GM19468 (cell line): Measurements from ENCODE around the gene SEC16A.

Experiments
- ATAC-seq: cut with Tn5 transposase; IDR thresholded peaks from one replicate; pipeline ENCODE4 v1.9.1; 2021; ENCODE audit warnings: mild to moderate bottlenecking, moderate library complexity, moderate number of reproducible peaks; ENCODE audit not compliant: unreplicated experiment; ENCODE audit errors: extremely low read depth

Gene SEC16A

GRCh38 chr9:136470792-136471469, 11.9 kb downstream of the SEC16A start:
- ATAC-seq, result no peak

GRCh38 chr9:136470356-136470755, 12.5 kb downstream of the SEC16A start:
- no peak for ATAC-seq

DNA sequence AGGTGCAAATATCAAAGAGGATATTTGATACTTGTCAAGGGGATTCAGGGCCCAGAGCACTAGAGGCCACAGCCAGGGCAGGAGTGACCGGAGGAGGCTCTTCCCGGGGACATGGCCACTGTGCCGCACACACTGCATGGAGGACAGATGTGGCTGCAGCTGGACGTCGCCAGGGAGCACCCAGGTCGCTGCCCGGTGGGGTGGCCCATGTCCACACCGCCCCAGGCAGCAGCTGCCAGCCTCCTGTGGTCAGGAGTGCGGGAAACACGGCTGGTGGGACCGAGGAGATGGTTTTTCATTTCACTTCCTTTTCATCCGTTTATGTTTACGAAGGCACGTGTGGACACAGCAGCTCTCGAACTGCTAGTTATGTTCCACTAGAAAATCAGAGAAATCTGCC, 15.1 kb downstream of the SEC16A start:
- no peak for ATAC-seq

DNA sequence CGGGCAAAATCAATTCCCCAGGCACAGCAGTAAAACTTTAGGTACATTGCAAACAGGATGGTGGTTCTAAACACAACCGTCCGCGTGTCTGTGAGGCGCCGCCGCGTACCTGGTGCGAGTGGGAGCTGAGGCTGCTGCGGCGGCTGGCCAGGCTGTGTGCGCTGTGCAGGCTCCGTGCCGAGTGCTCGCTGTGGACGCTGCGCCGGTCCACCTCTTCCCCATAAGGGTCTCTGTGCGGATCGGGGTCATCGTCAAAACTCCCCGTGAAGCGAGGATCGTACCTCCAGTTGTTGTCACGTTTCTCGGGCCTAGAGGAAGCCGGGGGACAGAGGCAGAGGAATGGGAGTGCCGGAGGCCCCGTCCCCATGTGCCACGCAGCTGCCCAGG, 16.7 kb downstream of the SEC16A start:
- no peak for ATAC-seq

DNA sequence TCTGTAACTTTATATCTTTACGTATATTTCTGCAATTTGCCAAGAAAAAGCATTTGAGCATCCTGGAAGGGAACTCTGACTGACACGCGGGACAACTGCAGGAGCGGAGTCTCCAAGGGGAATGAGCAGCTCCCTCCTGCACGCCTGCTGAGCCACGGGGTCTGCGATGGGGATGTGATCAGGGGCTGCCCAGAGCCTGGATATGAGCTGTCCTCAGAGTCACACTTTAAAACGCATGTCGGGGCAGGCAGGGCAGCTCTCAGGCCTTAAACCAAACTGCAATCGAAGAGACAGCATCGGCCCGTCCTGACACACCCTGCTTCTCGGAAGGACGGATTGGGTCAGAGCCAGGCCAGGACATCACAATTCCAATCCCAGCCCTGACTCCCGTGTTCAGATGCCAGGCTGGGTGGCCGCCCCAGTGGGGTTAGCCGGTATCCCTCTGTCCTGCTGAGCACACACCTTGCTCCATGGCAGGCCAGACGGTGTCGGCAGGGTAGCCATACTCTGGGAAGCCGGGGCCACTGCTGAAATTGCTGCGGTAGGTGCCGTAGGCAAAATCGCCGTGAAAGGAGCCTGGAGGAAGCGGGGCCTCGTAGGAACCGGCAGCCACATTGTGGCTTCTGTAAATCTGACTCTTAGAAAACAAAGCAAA, 17.2 kb downstream of the SEC16A start:
- ATAC-seq, result no peak

DNA sequence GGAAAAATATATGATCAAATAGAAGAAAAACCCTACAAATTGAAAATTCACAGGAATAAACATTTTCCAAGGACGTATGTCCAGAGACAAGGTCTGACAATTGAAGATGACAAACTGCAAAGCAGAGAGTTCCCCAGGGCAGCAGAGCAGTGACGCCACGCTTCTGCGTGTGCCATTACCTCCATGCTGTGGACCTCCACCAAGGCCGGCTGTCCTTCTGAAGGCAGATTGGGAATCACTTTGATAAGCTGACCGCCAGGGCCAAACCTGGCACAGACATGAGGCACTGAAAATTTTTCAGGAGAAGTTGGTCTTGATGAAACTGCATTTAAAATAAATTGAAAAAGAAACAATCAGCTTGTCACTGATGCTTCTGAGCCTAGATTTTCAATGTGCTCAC, 18.6 kb downstream of the SEC16A start:
- ATAC-seq, result no peak

DNA sequence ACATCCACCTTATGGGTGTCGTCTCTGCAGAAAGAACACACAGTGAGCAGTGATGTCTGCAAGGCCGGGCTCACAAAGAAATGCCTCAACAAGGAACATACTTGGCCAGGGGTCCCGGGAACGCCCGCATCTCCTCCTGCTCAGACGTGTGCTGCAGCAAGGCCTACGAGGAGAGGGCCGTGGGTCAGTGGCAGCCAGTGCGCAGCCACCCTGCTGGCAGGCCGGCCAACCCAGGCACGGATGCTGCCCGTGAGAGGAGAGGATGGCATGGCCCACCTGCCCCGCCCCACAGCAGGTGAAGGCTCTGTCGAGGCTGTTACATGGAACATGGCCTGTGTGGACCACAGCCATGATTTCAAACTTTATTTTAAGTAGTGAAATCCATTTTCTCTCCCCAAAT, 19.3 kb downstream of the SEC16A start:
- ATAC-seq, result no peak

DNA sequence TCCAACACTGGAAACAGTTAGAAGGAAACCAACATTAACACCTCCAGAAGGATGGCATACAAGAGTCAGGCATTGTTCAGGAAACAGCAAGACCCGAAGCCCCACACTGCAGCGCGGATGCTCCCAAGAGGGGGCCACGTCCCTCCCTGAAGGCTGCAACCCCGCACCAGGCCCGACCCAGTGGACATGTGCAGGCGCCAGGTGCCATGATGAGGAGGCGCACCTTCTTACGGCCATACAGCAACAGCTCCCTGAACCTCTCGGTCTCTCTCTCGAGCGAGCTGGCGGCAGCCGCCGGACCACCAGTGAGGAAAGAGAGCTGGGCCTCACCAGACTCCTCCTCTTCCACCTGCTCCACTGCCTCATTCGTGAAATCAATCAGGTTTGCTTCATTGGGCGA, 20.2 kb downstream of the SEC16A start:
- ATAC-seq, result no peak

DNA sequence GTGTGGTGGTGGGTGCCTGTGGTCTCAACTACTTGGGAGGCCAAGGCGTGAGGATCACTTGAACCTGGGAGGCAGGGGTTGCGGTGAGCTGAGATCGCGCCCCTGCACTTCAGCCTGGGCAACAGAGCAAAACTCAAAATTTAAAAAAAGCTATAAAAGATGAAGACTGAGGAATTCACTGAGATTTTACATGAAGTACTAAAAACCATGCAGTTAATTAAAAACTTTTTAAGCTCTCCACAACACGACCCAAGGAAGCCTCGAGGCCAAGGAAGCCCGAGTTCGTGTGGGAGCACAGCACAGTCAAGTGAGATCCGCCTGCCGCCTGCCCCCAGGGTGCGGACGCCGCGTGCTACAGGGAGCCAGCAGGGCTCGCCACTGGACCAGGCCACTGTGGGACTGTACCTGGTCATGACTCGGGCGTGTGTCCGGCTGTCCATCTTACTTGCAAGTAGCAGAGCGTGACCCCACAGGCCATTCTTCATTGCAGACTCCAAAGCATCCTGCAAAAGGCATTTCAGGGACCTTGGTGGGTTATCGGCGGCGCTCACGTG, 22.0 kb downstream of the SEC16A start:
- no peak for ATAC-seq

GRCh38 chr9:136459425-136459824, 23.4 kb downstream of the SEC16A start:
- ATAC-seq, result no peak

DNA sequence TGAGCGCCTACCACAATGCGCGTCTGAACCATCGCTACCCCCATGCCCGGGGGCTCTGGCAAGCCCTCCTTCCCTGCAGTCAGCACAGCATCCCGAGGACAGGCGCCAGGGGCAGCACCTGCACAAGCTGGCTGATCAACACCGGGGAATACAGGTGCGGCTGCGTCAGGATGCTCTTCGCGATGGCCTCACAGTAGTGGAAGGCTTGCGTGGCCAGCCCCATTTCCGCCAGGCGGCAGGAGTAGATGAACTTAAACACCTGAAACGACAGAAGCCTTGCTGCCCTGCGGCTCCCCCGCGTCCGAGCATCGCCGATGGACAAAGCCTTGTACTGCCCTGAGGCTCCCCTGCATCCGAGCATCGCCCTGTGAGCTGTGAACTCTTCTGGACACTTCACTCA, 25.5 kb downstream of the SEC16A start:
- ATAC-seq, result no peak

DNA sequence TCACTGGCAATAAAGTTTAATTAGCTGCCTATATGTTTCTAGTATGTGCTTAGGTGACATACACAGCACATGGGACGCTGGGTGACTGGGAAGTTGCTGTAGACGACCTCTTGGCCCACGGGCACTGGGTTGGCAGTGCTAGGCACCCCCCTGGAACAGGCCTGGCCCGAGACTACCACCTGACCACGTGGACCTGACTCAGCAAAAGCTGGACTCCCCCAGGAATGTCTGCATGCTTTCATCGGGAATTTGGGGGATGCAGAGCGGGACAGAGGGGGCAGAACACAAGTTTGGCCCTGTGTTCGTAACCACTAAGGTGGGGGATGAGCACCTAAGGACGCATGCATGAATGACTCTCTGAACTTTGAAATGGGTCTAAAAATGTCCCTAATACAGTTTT, 26.6 kb downstream of the SEC16A start:
- ATAC-seq, result no peak

- no peak for ATAC-seq
Observed at GRCh38 chr9:136455043-136456002, 27.5 kb downstream of the SEC16A start.

- ATAC-seq, result no peak
Observed at GRCh38 chr9:136454026-136454796, 28.6 kb downstream of the SEC16A start.

DNA sequence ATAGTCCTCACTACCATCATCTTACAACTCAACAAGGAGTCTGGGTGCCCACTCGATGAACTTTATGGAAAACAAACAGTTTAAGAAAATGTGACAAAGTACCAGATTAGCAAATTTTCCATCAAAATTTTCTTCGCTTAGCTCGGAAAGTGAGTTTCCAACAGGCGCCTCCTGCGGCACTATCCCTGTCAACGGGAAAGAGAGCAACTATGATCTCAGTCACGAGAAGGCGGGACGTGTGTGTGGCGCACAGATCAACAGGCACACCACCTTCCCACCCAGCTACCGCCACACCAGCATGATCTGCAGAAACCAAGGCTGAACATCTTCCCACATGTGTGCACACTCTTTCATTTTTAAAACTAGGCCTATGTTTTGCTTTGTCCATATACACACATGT, 29.5 kb downstream of the SEC16A start:
- no peak for ATAC-seq

DNA sequence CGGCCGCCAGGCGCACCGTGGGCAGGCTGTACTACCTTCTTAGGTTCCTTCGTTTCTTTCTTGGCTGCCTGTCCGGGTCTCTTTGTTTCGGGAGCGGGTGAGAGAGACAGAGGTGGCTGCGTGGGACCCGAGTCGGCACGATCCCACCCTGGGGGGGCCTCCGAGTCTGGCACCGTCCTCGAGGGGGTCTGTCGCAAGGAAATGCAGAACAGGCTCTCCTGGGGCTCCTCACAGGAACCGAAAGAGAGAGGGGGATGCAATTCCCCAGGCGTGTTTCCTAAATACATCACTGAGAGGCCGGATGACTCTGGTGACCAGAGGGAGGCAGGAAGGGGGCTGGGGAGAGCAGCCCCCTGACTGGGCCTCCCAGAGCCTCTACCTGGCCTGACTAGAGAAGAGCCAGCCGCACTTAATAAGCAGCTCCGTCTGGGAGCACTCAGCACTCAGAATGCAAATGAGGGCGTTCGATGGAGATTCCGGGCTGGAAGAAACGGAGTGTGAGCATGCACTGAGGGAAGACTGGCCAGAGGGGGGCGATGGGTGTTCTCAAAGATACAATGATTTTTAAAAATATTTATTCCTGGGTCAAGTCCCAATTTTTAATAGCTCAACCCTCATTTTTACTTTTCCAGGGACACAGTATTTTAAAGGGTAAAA, 31.5 kb downstream of the SEC16A start:
- ATAC-seq, result no peak

DNA sequence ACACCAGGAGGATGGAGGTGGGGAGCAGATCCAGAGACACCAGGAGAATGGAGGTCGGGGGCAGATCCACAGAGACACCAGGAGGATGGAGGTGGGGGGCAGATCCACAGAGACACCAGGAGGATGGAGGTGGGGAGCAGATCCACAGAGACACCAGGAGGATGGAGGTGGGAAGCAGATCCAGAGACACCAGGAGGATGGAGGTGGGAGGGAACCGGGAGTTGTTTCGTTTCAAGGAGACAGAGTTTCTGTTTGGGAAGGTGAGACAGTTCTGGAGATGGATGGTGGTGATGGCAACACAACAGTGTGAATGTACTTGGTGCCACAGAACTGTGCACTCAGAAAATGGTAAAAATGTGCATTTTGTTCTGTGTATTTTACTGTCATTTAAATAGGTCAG, 34.2 kb downstream of the SEC16A start:
- ATAC-seq, result no peak

DNA sequence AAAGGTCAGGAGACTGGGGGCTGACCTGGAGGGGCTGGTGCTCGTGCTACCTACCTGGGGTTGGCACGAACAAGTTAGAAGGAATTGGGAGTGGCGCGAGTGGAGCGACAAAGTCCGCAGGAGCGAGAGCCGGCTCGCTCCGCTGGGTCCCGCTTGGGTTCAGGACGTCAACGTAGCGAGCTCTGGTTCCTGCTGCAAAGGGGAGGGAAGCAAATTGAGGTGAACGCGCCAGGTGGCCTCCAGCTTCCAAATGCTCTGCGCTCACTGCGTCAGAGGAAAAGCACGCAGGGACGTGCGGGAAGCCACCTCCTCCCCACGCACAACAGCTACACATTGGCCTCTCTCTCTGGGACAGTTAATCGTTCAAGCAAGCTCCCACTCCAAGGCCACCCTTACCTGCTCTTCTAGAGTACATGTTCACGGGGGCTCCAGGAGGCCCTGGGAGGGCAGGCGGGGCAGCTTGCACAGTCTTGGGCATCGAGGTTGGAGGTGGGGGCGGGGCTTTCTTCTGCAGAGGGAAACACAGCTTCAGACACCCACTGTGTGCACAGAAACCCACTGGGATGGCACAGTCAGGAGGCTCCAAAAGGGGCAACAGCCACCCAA, 35.6 kb downstream of the SEC16A start:
- no peak for ATAC-seq

- ATAC-seq, result no peak
Observed at GRCh38 chr9:136445799-136446198, 37.0 kb downstream of the SEC16A start.
